Suppressor macrophage (primary cell): Measurements from ENCODE around the gene C11orf58.

Experiments used
- DNase-seq, 4 experiments: peaks; one replicate each; pipeline ENCODE4 v3.0.0-alpha.2; 2020 to 2022

Gene C11orf58

GRCh38 chr11:16804104-16804947, 65.9 kb downstream of the C11orf58 start:
- DNase-seq: no peak

DNA sequence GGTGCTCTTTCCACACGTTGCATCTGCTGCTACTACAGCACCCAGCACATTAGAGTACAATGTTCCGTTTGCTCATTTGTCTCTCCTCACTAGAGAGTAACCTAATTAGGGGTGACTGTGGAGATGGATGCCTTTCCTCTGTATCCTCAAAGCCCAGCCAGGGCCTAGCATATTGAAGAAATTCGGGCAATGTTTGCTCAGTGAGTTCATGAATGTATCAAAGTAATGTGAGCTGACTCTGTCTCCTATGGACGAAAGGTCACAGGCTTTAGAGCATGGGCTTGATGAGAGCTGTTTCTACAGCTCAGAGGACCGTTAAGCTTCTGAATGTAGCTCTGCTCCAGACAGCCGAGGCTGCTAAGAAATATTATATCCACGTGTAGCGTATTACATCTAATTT, 67.5 kb downstream of the C11orf58 start:
- DNase-seq: no peak

GRCh38 chr11:16806791-16807190, 68.3 kb downstream of the C11orf58 start:
- DNase-seq: peak in 2 of 4 experiments; percentile 21 to 33

DNA sequence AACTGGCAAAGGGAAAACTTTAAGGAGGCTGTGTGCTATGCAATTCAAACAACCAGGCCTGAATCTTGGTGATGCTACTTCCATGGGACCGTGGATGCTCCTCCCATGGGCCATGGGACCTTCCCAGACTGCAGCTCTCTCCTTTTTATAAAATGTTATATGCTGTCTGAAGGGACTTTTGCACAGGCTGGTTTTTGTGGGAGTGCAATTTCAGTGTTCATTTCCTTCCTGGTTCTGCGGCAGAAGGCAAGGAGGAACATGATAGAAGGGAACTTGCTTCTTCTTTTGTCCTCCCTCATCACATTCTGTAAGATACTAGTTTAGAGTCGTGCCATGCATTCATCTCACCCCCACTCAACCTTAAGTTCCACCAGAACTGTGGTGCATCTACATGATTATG, 68.9 kb downstream of the C11orf58 start:
- peak; percentile 85 to 93 (median 90) for DNase-seq
